Renal cortex interstitium (tissue), 11 donors: ENCODE measurements around the gene RIC3. TPM values are rescaled to one million over a fixed set of nuclear protein-coding genes. Genes with fewer than 3 reads are reported as not detected.
A peak's percentile ranks its signal among the peaks of the same experiment; 100 is the strongest.

Source experiments
- DNase-seq, 11 donors: peaks; one replicate each; pipeline ENCODE4 v3.0.0-alpha.2; 2013; ENCODE audit warnings: low read depth in 9 of 11, low spot score in 4 of 11; ENCODE audit errors: extremely low read depth in 1 of 11
- polyA plus RNA-seq, 3 donors: library from polyadenylated mRNA; unstranded; fragments of 120-200 nt; gene quantifications; one replicate each; pipeline ENCODE4 v1.2.1, GENCODE V29; 2013; ENCODE audit not compliant: insufficient read length in 3 of 3

RIC3 gene
- polyA plus RNA-seq, 3 donors = 10.2 to 23.0 (median 12.1) TPM

DNA sequence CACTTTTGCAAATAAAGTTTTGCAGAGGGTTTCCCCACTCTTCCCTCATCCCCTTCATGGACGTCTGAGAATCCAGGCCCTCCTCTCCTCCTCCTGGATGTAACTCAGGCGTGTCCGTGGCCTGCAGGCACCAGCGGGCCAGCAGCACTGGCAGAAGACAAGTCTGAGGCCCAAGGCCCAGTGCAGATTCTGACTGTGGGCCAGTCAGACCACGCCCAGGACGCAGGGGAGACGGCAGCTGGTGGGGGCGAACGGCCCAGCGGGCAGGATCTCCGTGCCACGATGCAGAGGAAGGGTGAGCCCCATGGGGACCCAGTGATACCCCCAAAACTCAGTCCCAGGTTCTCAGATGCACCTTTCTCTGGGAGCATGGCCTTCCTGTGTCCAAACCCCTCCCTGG lies 73.5 kb downstream of the RIC3 start:
- DNase-seq = no peak

DNA sequence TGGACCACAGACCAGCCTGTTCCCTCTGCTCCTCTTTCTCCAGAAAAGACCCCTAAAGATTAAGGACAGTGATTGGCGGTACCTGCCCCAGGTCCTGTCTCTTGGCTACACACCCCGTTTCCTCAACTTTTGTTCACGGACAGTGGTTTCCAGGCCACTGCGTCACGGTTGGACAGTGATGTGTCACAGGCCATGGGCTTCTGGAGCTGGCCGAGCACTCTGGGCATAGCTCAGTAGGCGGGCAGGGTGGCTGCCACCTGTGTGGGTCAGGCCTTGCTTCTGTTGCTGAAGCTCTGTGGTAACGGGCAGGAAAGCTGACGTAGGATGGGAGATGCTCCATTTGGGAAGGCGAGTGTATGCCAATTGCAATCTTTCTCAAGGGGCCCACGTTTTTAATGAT lies 74.2 kb downstream of the RIC3 start:
- DNase-seq = no peak

DNA sequence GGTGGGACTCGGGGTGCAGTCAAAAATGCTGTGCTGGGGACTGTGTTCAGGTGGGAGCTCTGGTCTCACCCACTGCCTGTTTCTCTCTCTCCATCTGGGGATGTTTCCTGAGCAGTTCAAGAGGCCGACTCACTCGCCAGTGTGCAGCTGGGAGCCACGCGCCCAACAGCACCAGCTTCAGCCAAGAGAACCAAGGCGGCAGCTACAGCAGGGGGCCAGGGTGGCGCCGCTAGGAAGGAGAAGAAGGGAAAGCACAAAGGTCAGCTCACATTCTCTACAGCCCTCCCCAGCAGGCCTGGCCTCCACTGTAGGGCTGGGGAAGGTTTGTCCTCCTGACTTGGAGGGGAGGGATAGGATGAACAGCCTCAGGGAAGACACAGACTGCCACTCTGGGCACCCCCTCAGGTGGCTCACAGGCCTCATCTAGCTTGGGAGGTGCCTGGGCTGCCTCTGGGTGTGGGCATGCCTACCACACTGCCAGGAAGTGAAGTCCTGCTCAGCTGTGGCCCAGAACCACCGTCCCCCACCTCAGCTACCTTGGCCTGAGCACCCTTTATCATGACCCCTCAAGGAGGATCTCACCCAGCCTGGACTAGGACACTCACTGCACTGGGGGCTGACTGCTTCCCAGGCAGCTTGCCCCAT lies 74.8 kb downstream of the RIC3 start:
- no peak for DNase-seq

DNA sequence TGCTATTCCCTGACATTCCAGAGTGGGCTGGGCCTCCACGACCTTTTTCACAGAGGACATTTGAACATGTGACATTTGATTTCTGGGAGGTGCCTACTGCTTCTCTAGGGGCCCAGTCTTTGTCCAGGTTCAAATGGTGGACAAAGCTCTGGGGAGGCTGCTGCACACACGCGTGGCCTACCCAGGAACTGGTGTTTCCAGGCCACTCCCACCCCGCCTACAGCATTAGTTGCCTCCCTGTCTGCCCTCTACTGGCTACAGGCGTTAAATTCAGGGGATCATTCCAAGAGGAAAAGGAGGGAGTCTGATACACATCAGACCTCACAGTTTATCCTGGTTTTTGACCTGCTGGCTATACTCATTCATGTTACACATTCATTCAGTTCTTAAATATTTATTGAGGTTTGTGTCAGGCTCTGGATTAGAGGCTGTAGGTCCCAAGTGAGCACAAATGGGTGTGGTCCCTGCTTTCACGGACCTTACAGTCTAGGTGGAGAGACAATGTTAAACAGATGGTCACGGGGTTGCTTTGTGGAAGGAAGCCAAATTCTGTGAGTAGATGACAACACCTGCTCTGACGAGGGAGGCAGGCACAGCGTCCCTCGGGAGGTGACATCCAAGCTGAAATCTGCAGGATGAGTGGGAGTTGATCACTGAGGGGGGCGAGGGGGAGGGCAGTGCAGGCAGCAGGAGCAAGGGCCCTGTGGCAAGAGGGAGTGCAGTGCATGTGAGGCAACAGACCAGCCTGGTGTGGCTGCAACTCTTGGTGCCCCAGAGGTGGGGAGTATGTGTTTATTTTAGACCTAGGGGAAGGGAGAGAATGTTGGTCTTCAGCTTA lies 76.0 kb downstream of the RIC3 start:
- peak in 1 of 11 donors; percentile 52 for DNase-seq

DNA sequence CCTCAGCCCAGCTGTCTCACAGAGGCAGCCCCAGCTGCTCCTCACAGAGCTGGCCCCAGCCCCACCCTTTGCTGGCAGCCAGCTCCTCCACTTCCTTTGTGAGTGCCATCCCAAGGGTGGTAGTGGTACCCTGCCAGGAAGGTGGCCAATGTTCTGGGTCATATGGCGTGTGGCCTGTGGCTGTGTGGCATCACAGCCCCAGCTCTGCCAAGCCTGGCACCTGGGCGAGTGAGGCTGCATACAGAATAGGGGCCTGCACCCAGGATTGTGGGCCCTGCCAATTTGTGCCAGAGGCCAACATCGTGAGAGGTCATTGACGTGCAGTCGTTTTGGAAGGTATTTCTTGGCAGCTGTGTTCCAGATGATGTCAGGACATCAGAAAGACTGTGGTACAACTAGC lies 77.1 kb downstream of the RIC3 start:
- no peak for DNase-seq

DNA sequence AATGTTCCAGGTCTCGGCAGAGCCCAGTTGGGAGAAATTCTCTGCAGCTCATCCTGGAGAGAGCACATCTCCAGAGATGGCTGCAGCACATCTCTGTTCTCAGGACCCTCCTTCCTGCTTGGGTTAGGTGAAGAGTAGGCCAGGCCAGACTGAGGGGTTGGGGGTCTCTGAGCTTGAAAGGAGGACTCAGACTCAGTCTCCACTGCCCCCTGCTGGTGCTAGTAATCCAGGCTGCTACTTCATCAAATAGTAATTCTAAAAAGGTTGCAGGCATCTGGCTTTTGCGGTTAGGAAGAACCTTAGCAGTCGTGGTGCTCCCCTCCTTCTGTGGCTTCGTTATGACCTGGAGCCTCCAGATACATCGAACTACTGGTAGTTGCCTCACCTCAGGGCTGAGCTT lies 78.1 kb downstream of the RIC3 start:
- peak in 2 of 11 donors; percentile 39 to 54 for DNase-seq

DNA sequence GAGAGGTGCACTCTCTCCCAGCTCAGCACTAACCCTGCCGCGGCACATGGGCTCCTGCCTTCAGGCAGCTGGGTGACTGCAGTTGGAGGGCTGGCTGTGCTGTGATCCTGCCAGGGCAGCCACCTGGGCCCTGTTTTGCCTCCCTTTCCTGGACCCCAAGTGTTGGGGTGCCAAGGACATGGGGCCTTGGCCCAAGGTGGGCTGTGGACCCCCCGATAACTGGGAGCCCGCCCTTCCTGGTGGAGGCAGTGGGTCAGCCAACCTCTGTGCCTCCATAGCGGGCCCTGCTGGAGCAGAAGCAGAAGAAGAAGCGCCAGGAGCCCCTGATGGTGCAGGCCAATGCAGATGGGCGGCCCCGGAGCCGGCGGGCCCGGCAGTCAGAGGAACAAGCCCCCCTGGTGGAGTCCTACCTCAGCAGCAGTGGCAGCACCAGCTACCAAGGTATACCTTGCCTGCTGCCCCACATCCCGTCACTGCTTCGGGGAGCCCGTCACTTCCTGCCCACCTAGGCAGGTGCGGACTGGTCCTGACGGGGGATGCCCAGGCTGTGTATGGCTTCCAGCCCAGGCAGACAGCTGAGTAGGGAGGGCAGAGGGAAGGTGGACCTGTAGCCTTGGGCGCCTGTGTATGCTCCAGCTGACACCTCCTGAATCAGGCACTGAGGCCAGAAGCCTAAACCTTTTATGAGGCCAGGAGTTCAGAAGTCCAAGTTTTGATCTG lies 78.9 kb downstream of the RIC3 start:
- DNase-seq = no peak

DNA sequence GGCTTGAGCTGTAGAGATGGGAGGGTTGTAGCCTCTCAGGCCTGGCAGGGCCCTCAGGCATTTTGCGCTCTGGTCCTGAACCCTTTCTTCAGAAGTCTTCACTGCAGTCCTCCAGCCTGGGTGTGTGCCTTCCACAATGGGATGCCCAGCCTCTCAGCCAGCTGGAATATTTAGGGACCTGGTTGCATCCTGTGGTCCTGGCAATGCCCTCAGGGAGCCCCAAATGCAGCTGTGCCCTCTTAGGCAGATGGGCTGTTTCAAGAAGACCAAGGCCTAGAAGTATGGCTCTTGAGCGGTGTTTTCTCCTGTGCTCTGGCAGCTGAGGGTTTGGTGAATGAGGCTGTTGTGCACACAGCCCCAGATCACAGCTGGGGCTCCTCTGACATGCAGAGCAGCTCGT lies 81.1 kb downstream of the RIC3 start:
- no peak for DNase-seq

DNA sequence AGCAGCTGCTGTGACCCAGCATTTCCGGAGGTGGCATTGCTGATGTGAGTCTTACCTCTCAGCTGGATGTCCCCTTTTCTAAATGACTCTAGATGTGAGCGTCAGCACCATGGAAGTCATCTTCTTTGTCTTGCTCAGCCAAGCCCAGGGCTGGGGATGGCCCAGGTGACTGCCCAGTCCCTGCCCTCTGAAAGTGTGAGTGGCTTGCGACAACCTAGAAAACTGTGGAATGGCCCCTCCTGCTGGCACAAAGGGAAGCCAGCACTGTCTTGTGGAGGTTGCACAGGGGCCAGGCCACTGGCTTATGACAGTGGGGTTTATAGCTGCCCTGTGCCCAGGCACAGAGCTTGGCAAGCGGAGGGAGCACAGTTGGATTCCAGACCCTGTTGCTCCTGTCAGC lies 81.6 kb downstream of the RIC3 start:
- no peak for DNase-seq

DNA sequence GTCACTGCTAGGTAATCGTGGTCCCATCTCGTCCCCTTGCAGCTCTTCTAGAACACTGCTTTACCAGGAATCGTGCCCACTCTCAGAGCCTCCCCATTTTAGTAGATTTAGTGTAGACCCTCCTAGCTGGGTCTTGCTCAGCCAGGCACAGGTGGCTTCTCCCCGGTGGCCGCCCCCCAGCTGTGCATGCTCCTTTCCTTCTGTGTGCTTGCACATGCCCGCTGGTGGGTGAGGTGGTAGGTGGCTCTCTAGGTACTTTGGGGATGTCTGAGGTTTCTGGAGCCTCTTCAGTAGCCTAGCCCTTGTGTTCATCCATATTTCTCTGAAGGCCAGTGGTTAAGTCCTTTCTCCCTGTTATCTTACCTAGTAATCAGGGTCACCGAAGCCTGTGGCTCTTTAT lies 82.3 kb downstream of the RIC3 start:
- DNase-seq = no peak

DNA sequence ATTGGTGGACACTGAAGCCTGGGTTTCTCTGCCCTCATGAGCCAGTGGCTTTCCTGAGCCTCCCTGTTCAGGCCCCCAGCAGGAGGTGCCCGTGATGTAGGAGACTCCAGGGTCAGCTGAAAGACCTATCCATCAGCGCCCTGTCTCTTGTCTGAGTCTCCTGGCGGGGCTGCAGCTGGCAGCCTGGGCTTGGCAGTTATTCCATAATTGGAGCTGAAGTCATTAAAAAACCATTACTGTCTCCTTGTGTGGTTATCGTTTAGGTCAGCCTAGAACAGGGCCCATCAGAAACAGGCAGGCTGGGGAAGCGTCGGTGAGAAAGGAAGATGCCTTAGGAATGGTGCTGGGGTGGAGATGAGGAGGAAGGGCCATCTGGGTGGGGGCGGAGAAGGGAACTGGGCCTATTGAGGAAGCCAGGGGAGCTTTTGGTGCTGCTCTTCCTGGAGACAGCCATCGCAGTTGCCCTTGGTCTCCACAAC lies 82.8 kb downstream of the RIC3 start:
- no peak for DNase-seq

DNA sequence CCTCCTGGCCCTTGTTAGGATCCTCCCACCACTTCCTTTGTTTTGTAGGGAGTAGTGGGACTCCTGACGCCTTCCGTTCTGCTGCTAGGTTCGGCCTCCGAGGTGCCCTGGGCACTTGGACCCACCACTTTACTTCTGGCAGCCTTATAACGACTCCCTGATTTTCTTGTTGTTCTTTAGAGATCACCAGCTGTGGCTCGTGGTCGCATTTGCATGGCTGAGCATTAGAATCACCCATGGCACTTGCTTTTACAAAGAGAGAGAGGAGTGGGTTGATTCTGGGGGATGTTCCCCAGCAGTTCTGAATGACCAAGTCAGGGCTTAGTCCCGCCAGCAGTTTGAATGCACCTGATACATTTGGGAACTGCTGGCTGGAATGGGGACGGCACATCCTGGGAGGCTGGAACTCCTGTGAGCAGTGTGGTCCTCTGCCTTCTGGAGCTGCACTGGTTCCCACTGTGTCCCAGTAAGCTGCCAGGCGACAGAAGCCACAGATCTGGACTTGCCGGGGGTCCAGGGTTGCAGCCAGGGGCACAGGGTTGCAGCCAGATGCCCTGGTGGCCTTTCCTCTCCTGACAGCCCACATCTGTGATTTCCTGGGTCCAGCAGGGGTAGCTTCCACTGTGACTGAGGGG lies 83.7 kb downstream of the RIC3 start:
- DNase-seq = no peak

DNA sequence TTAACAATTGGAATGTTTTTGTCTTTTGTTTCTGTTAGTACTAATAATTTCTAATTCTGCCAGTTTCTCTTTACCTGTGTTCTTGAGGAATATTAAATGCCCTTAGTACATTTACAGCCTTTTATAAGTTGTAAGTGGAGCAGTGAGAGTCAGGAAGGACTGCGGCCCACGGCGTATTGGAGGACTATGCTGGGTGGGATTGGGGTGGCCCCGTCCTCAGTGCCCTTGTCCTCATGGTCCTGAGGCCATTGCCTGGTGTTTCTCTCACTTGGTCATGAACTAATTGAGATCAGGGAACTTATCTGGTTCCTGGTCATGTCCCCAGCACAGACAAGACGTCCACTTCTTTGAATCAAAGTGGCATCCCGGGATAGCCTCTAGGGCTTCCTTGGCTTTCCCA lies 84.5 kb downstream of the RIC3 start:
- DNase-seq = no peak

DNA sequence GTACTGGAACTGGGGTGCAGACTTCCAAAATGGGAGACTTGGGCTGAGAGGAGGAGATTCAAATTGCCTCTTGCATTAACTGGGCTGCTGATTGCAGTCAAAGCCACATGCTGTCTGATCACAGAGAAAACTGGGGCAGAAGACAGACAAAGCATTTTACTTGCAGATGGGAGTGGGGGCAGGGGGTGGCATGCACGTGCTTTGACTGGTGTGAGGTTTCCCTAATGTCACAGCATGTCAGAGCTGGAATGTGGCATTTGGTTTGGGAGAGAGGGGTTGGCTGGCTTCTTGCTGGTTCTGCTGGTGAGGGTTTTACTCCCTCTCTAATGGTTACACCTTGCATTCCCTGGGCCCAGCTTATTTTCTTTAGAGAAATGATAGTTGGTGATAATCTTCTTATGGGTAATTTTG lies 84.9 kb downstream of the RIC3 start:
- DNase-seq = no peak

DNA sequence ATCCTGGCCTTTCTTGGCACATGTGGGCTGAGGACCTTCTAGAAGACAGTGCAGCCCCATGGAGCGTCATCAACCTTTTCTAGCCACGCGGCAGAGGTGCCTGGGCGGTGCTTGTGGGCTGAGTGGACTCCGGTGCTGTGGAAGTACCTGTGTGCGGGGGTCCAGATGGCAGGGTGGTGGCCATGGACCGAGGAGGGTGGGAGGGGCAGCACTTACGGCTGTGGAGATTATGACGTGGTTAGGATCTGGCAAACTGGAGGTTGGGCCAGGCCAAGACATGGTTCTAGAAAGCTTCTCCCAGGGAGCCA lies 85.8 kb downstream of the RIC3 start:
- no peak for DNase-seq

DNA sequence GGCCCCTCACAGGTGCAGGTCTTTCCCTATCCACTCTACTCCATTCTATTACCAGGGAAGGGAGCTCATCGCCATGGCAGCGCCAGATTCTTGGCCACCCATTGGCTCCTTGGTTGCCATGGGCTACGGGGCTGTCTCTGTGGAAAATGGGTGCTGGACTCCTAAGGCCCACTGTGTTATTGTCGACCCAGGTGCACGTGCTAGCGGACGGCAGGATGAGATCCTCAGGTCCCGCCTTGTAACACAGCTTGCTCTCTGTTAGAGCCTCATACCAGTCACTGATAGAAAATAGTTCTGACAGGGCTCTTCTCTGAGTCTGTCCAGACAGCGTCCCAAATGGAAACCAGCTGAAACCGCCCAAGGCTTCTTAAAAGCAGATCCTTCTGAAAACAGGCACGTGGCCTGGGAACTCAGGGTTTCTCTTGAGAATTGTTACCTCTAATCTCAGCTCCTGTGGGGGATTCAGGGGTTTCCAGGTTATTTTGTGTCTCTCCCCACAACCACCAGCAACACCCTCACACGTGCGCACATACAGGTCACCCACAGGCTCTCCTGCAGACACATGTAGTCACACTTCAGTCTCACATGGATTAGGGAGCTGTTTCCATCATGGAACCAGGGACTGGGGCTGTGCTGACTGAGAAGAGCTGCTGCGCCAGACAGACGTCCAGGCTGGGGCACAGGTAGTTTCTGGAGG lies 86.3 kb downstream of the RIC3 start:
- no peak for DNase-seq

DNA sequence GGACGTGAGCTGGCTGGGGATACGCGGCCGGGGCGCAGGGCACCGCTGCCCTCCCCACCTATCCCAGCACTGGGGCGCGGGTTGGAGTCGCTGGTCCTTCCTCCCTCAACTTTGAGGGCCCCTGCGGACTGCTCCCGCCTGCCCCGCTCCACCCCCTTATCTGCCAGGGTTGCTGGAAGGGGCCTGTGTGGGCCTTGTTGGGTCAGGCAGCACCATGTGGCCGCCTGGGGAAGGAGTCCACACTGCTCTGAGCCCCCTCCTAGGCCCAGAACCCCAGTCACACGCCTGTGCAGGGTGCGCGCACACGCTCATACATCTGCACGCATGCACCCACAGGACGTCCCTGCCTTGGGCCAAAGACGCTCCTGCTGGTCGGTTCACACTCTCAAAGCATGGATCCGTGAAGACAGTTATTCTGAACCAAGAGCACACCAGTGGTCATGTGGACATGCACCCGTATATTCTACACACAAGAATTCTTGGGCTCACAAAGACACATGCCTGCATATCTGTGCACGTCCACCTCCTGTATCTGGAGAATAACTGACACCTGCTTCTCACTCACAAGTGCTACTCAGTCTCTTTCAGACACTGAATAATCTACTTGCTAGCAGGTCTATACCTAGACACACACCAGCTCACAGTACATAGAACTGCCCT lies 87.1 kb downstream of the RIC3 start:
- no peak for DNase-seq

DNA sequence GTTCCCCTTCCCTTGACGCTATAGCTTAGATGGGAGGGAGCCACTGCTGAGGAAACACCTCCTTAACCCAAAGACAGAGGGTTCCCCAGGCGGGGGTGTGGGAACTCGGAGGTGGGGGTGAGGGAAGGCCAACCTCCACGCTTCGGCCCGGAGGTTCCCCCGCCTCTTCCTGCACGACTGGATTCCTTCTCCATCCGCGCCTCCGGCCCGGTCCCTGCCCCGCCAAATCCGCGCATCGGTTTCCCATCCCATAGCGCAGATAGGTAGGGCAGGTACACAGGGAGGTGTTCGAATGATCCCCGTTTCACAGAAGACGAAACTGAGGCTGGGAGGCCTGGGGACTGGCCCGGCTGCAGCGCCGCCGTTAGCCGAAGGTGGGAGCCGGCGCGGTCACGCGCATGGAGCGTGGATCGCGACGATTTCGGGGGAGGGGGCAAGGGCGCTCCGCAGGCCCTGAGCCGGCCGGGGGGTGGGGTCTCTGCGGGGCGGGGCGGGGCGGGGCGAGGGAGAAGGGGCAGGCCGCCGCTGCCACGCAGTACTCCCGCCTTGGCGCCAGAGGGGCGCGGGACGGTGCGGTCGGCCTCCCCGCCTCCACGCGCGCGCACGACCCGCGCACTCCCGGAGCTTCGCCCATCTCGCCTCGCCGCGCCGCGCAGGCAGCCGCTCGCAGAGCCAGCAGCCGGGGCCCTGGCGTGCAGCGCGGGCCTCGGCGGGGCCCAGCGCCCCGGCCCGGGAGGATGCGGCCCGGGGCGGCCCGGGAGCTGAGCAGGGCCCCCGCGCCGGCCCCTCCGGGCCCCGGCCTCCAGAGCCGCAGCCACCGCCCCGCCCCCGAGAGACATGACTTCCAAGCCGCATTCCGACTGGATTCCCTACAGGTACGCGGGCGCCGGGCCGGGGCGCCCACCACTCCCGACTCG lies 87.9 kb downstream of the RIC3 start, which contains the start of gene TUB:
TUB (plus strand) TSS at position 538 of the 917 bp plus-strand sequence; CDS start at position 838, 300 bp downstream.
- no peak for DNase-seq
